ENCODE measurements around the gene FGF19. TPM values are rescaled to one million over a fixed set of nuclear protein-coding genes. Genes with fewer than 3 reads are reported as not detected.

FGF19 gene
- total RNA-seq, 1 donor from 2014 or later, result not detected

- Histone ChIP-seq H3K36me3 (peaks cover 40% of the 10 kb centered on the region), H3K27ac (replicated peaks) (no peak overlapping the region), H3K9me3 (replicated peaks) (no peaks in the 10 kb centered on the region), H3K4me1 (peaks cover 14% of the 10 kb centered on the region), H3K4me3 (no peak overlapping the region), H3K27me3 (ENCODE audit: low read depth) (no peaks in the 10 kb centered on the region)
- intact Hi-C loops (cut with micrococcal nuclease), result no loop called here
- no peak for DNase-seq
- TF ChIP-seq CTCF (IDR thresholded peaks at IDR 0.05; ENCODE audit: borderline replicate concordance), result no peak
These were observed 48.1 kb downstream of the FGF19 start for GRCh38 chr11:69655479-69656428.

GRCh38 chr11:69654660-69655478 lies 49.0 kb downstream of the FGF19 start:
- intact Hi-C loops (cut with micrococcal nuclease), result no loop called here
- no peak for TF ChIP-seq CTCF (IDR thresholded peaks at IDR 0.05; ENCODE audit: borderline replicate concordance)
- H3K9me3 ChIP-seq (replicated peaks), result no peaks in the 10 kb centered on the region
- no peaks in the 10 kb centered on the region for H3K27me3 ChIP-seq (ENCODE audit: low read depth)
- peaks cover 47% of the 10 kb centered on the region for H3K36me3 ChIP-seq
- DNase-seq, result no peak
- no peak overlapping the region for H3K4me3 ChIP-seq
- H3K27ac ChIP-seq (replicated peaks), result no peak overlapping the region
- peaks cover 23% of the 10 kb centered on the region for H3K4me1 ChIP-seq

- Histone ChIP-seq H3K9me3 (replicated peaks) (no peaks in the 10 kb centered on the region), H3K4me3 (no peak overlapping the region), H3K4me1 (peaks cover 31% of the 10 kb centered on the region), H3K36me3 (peaks cover 54% of the 10 kb centered on the region), H3K27ac (replicated peaks) (no peak overlapping the region), H3K27me3 (ENCODE audit: low read depth) (no peaks in the 10 kb centered on the region)
- DNase-seq, result no peak
- intact Hi-C loops (cut with micrococcal nuclease), result no loop called here
- TF ChIP-seq CTCF (IDR thresholded peaks at IDR 0.05; ENCODE audit: borderline replicate concordance), result no peak
These were observed 49.7 kb downstream of the FGF19 start for GRCh38 chr11:69654001-69654659.

DNA sequence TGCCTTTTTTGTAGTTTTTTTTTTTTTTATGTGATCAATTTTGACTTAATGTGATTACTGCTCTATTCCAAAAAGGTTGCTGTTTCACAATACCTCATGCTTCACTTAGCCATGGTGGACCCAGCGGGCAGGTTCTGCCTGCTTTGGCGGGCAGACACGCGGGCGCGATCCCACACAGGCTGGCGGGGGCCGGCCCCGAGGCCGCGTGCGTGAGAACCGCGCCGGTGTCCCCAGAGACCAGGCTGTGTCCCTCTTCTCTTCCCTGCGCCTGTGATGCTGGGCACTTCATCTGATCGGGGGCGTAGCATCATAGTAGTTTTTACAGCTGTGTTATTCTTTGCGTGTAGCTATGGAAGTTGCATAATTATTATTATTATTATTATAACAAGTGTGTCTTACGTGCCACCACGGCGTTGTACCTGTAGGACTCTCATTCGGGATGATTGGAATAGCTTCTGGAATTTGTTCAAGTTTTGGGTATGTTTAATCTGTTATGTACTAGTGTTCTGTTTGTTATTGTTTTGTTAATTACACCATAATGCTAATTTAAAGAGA lies 50.3 kb downstream of the FGF19 start:
- TF ChIP-seq CTCF (IDR thresholded peaks at IDR 0.05; ENCODE audit: borderline replicate concordance), result no peak
- Histone ChIP-seq H3K4me1 (peaks cover 36% of the 10 kb centered on the region), H3K27me3 (ENCODE audit: low read depth) (no peaks in the 10 kb centered on the region), H3K36me3 (peaks cover 61% of the 10 kb centered on the region), H3K9me3 (replicated peaks) (no peaks in the 10 kb centered on the region), H3K27ac (replicated peaks) (no peak overlapping the region), H3K4me3 (no peak overlapping the region)
- no peak for DNase-seq
- intact Hi-C loops (cut with micrococcal nuclease), result no loop called here

GRCh38 chr11:69652999-69653398 lies 50.8 kb downstream of the FGF19 start:
- no peak for TF ChIP-seq CTCF (IDR thresholded peaks at IDR 0.05; ENCODE audit: borderline replicate concordance)
- DNase-seq, result no peak
- Histone ChIP-seq H3K27me3 (ENCODE audit: low read depth) (no peaks in the 10 kb centered on the region), H3K27ac (replicated peaks) (no peak overlapping the region), H3K4me3 (no peak overlapping the region), H3K4me1 (peaks cover 41% of the 10 kb centered on the region), H3K9me3 (replicated peaks) (no peaks in the 10 kb centered on the region), H3K36me3 (peaks cover 66% of the 10 kb centered on the region)
- intact Hi-C loops (cut with micrococcal nuclease), result no loop called here
